PC-3 (cell line): ENCODE data around the gene ARHGEF17.

Source experiments
- CTCF ChIP-seq: fragments of 300-600 bp; sonication (generic); conservative IDR thresholded peaks from 2 replicates; pipeline ENCODE4 v1.5.1; 2017; ENCODE audit warnings: antibody characterized with exemption, low read depth, mild to moderate bottlenecking, low read length
- EZH2 ChIP-seq: fragments of 300-600 bp; sonication (generic); IDR thresholded peaks from one replicate; pipeline ENCODE4 v1.6.1; 2017; ENCODE audit warnings: antibody characterized with exemption, mild to moderate bottlenecking, low read length; ENCODE audit not compliant: unreplicated experiment
- EZH2phosphoT487 ChIP-seq: fragments of 300-600 bp; sonication (generic); IDR thresholded peaks from 2 replicates; pipeline ENCODE4 v1.6.1; 2018; ENCODE audit warnings: mild to moderate bottlenecking, antibody characterized with exemption, low read length, borderline replicate concordance

DNA sequence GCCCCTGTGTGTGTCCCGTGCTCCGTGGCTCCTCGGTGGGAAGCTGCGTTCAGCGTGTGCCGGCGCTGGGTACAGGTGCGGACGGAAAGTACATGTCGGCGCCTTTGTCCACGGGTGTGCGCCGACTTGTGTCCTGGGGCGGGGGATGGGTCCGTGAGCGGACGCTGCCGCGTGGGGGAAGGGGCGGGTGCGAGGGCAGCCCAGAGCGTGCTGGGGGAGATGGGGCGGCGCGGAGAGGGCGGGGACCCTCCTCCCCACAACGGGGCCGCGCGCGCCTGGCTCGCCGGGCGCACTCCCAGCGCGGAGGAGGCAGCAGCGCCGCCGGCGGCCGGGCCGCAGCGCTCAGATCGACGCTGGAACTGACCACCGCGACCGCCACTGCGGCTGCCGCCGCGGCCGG lies 34.6 kb downstream of the ARHGEF17 start:
- TF ChIP-seq CTCF (no peak), EZH2 (no peak), EZH2phosphoT487 (no peak)
